ENCODE measurements around the gene PSMD5.
A peak's percentile ranks its signal among the peaks of the same experiment; 100 is the strongest.

The PSMD5 gene

GRCh38 chr9:120867676-120868338 is 25.1 kb upstream of the PSMD5 start:
- TF ChIP-seq CTCF (IDR thresholded peaks at IDR 0.05; ENCODE audit: unreplicated experiment in 3 of 3), result no peak
- Mint-ChIP-seq H3K4me3 (peak overlapping the region; percentile 74 to 80 (median 78)), H3K27ac (peak overlapping the region; percentile 17 to 66 (median 61)), H3K9me3 (no peaks in the 10 kb centered on the region), H3K36me3 (ENCODE audit: low read depth) (peaks cover 9% of the 10 kb centered on the region), H3K27me3 (ENCODE audit: low read depth) (no peaks in the 10 kb centered on the region), H3K4me1 (peaks cover 20% of the 10 kb centered on the region)

DNA sequence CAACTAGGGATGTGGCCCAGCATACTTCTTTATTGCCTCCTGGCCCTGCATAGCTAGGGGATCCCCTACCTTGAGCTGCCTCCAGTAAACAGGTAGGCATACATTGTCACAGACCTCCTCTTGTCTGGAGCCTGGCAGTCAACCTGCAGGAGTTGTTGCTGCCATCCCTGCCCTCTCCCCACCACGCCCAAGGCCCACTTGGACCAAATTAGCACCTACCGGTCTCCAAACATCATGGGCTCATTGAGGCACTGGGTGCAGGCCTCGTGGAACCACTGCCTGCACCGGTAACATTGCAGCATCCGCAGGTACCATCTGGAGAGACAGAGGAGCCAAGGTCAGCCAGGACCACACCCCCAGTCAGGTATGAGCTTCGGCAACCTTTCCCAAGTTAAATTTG is 23.9 kb upstream of the PSMD5 start:
- Mint-ChIP-seq H3K36me3 (ENCODE audit: low read depth) (peaks cover 10% of the 10 kb centered on the region), H3K27ac (peak overlapping the region; percentile 42 to 73 (median 71)), H3K4me1 (peaks cover 20% of the 10 kb centered on the region), H3K27me3 (ENCODE audit: low read depth) (no peaks in the 10 kb centered on the region), H3K9me3 (no peaks in the 10 kb centered on the region), H3K4me3 (no peak overlapping the region)
- TF ChIP-seq CTCF (IDR thresholded peaks at IDR 0.05; ENCODE audit: unreplicated experiment in 3 of 3), result no peak

DNA sequence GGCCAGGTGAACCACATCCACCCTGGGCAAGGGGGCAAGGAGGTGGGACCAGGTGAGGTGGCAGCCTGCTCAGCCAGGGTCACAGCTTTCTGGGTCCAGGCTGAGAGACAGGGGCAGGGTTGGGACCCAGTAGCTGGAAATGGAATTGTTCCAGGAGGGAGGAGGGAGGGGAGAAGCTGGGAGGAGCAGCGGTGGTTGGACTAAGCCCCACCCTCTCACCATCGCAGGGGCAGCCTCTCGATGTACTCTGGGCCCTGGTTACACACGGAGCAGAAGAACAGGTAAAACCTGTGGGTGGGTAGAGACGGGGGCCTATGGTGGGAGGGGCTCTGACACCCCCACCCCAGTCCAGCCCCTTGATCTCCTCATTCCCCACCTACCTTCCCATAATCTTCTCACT is 23.1 kb upstream of the PSMD5 start:
- TF ChIP-seq CTCF (IDR thresholded peaks at IDR 0.05; ENCODE audit: unreplicated experiment in 3 of 3), result no peak
- Mint-ChIP-seq H3K27me3 (ENCODE audit: low read depth) (no peaks in the 10 kb centered on the region), H3K9me3 (no peaks in the 10 kb centered on the region), H3K4me1 (peaks cover 20% of the 10 kb centered on the region), H3K4me3 (no peak overlapping the region), H3K36me3 (ENCODE audit: low read depth) (peaks cover 14% of the 10 kb centered on the region), H3K27ac (peak overlapping the region in 1 of 3 experiments; percentile 70)

GRCh38 chr9:120865176-120865575 is 22.5 kb upstream of the PSMD5 start:
- TF ChIP-seq CTCF (IDR thresholded peaks at IDR 0.05; ENCODE audit: unreplicated experiment in 3 of 3), result no peak
- peaks cover 20% of the 10 kb centered on the region for H3K4me1 Mint-ChIP-seq
- peak overlapping the region; percentile 70 to 78 (median 77) for H3K27ac Mint-ChIP-seq
- H3K4me3 Mint-ChIP-seq, result no peak overlapping the region
- no peaks in the 10 kb centered on the region for H3K9me3 Mint-ChIP-seq
- peaks cover 16% of the 10 kb centered on the region for H3K36me3 Mint-ChIP-seq (ENCODE audit: low read depth)
- no peaks in the 10 kb centered on the region for H3K27me3 Mint-ChIP-seq (ENCODE audit: low read depth)

DNA sequence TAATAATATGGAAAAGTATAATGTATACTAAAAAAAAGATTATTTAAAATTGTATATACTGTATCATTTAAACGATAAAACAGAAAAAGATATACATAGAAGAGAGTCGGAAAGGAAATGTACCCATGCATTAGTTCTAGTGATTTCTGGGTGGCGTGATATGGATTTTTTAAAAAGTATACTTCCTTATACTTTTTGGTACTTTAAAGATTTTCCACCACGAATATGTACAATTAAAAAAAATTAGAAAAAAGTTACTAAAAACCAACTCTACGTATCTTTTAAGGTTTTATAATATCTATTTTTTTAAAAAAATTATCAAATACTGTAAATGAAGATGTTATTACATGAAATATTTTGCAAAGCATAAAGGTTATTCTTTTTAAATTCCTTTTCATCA is 22.0 kb upstream of the PSMD5 start:
- H3K36me3 Mint-ChIP-seq (ENCODE audit: low read depth), result peaks cover 21% of the 10 kb centered on the region
- no peaks in the 10 kb centered on the region for H3K9me3 Mint-ChIP-seq
- H3K4me1 Mint-ChIP-seq, result peaks cover 22% of the 10 kb centered on the region
- H3K4me3 Mint-ChIP-seq, result no peak overlapping the region
- H3K27me3 Mint-ChIP-seq (ENCODE audit: low read depth), result no peaks in the 10 kb centered on the region
- H3K27ac Mint-ChIP-seq, result peak overlapping the region; percentile 70 to 78 (median 77)
- no peak for TF ChIP-seq CTCF (IDR thresholded peaks at IDR 0.05; ENCODE audit: unreplicated experiment in 3 of 3)

GRCh38 chr9:120863833-120864232 is 21.1 kb upstream of the PSMD5 start:
- Mint-ChIP-seq H3K4me3 (no peak overlapping the region), H3K4me1 (peaks cover 24% of the 10 kb centered on the region), H3K9me3 (no peaks in the 10 kb centered on the region), H3K27ac (peak overlapping the region in 1 of 3 experiments; percentile 22), H3K27me3 (ENCODE audit: low read depth) (no peaks in the 10 kb centered on the region), H3K36me3 (ENCODE audit: low read depth) (peaks cover 22% of the 10 kb centered on the region)
- TF ChIP-seq CTCF (IDR thresholded peaks at IDR 0.05; ENCODE audit: unreplicated experiment in 3 of 3), result no peak

Data from nephron (organoid).